Forelimb muscle (tissue), 1 donor: ENCODE data around the gene RILP. TPM values are rescaled to one million over a fixed set of nuclear protein-coding genes. Genes with fewer than 3 reads are reported as not detected.
A peak's percentile ranks its signal among the peaks of the same experiment; 100 is the strongest.

Source experiments
- DNase-seq: peaks from one replicate; pipeline ENCODE4 v3.0.0-alpha.2; 2013; ENCODE audit warnings: low read depth
- polyA plus RNA-seq: library from polyadenylated mRNA; unstranded; fragments of 120-200 nt; gene quantifications from one replicate; pipeline ENCODE4 v1.2.1, GENCODE V29; 2013; ENCODE audit not compliant: insufficient read length

RILP gene
- polyA plus RNA-seq, 1 donor, result 2.7 TPM

GRCh38 chr17:1629504-1630310 is 20.0 kb downstream of the RILP start:
- DNase-seq, result no peak

GRCh38 chr17:1628856-1629503 is 20.7 kb downstream of the RILP start:
- peak; percentile 67 for DNase-seq

- no peak for DNase-seq
Measured at GRCh38 chr17:1627982-1628855, 21.4 kb downstream of the RILP start, which contains the start of gene SLC43A2. TSS of gene SLC43A2 (minus strand) at chr17:1628834. CDS start at chr17:1627874, 960 bp downstream.

- no peak for DNase-seq
Measured at GRCh38 chr17:1627182-1627981, 22.3 kb downstream of the RILP start.

- DNase-seq, result no peak
Measured at GRCh38 chr17:1626333-1626732, 23.3 kb downstream of the RILP start.

GRCh38 chr17:1625581-1625980 is 24.1 kb downstream of the RILP start:
- DNase-seq, result no peak

- DNase-seq, result no peak
Measured at GRCh38 chr17:1625053-1625452, 24.6 kb downstream of the RILP start.

- DNase-seq, result no peak
Measured at GRCh38 chr17:1624650-1625049, 25.0 kb downstream of the RILP start.

- no peak for DNase-seq
Measured at GRCh38 chr17:1623057-1623630, 26.5 kb downstream of the RILP start.

- DNase-seq, result no peak
Measured at GRCh38 chr17:1621273-1621954, 28.3 kb downstream of the RILP start.

GRCh38 chr17:1620486-1620885 is 29.2 kb downstream of the RILP start:
- DNase-seq, result no peak

GRCh38 chr17:1617620-1618174 is 32.0 kb downstream of the RILP start:
- no peak for DNase-seq

- no peak for DNase-seq
Measured at GRCh38 chr17:1616101-1616500, 33.6 kb downstream of the RILP start.

GRCh38 chr17:1612400-1612799 is 37.3 kb downstream of the RILP start:
- no peak for DNase-seq

- no peak for DNase-seq
Measured at GRCh38 chr17:1611715-1612114, 38.0 kb downstream of the RILP start.

GRCh38 chr17:1608676-1609075 is 41.0 kb downstream of the RILP start:
- DNase-seq, result no peak

- no peak for DNase-seq
Measured at GRCh38 chr17:1607971-1608320, 41.7 kb downstream of the RILP start.

- DNase-seq, result no peak
Measured at GRCh38 chr17:1606352-1606985, 43.2 kb downstream of the RILP start.

GRCh38 chr17:1605681-1606351 is 43.9 kb downstream of the RILP start:
- no peak for DNase-seq
